OCI-LY1 (cell line): ENCODE results near the gene SOX2.
A peak's percentile ranks its signal among the peaks of the same experiment; 100 is the strongest.

Source experiments
- H2AFZ ChIP-seq: fragments of 200-600 bp; sonication (generic), shearing (Covaris generic); 2 replicates; pipeline ENCODE4 v1.6.0; 2014; ENCODE audit warnings: antibody characterized with exemption, mild to moderate bottlenecking, low read length
- H3F3A ChIP-seq: fragments of 200-600 bp; sonication (generic), shearing (Covaris generic); 2 replicates; pipeline ENCODE4 v1.6.0; 2014; ENCODE audit warnings: mild to moderate bottlenecking, antibody characterized with exemption, low read length, moderate library complexity; ENCODE audit not compliant: insufficient read depth
- H3K27ac ChIP-seq: fragments of 200-600 bp; sonication (generic); 2 replicates; pipeline ENCODE4 v1.5.1; 2014; ENCODE audit warnings: low read length, mixed run types, mild to moderate bottlenecking, low read depth; ENCODE audit not compliant: poor library complexity, severe bottlenecking
- H3K27me3 ChIP-seq: fragments of 200-600 bp; sonication (generic); 2 replicates; pipeline ENCODE4 v1.6.0; 2014; ENCODE audit warnings: antibody characterized with exemption, mild to moderate bottlenecking, low read length, moderate library complexity; ENCODE audit not compliant: insufficient read depth
- H3K36me3 ChIP-seq: fragments of 200-600 bp; sonication (generic); 2 replicates; pipeline ENCODE4 v1.6.1; 2014; ENCODE audit warnings: mild to moderate bottlenecking, antibody characterized with exemption, low read length, moderate library complexity, mixed read lengths; ENCODE audit not compliant: insufficient read depth
- H3K4me1 ChIP-seq: fragments of 200-600 bp; sonication (generic); 2 replicates; pipeline ENCODE4 v1.5.1; 2014; ENCODE audit warnings: mild to moderate bottlenecking, low read length, moderate library complexity; ENCODE audit not compliant: insufficient read depth, severe bottlenecking
- H3K4me2 ChIP-seq: fragments of 200-600 bp; sonication (generic), shearing (Covaris generic); 2 replicates; pipeline ENCODE4 v1.6.1; 2014; ENCODE audit warnings: low read length
- H3K4me3 ChIP-seq: fragments of 200-600 bp; sonication (generic); 2 replicates; pipeline ENCODE4 v1.5.1; 2014; ENCODE audit warnings: low read length, low read depth, mild to moderate bottlenecking, mixed read lengths; ENCODE audit not compliant: poor library complexity, severe bottlenecking
- H3K79me2 ChIP-seq: fragments of 200-600 bp; shearing (Covaris generic); 2 replicates; pipeline ENCODE4 v1.6.1; 2016; ENCODE audit warnings: mixed run types, low read length, mixed read lengths; ENCODE audit not compliant: insufficient read depth
- H3K9ac ChIP-seq: fragments of 200-600 bp; sonication (generic), shearing (Covaris generic); 2 replicates; pipeline ENCODE4 v1.6.1; 2014; ENCODE audit warnings: mild to moderate bottlenecking, low read length, mixed read lengths
- H3K9me2 ChIP-seq: fragments of 200-600 bp; sonication (generic), shearing (Covaris generic); 2 replicates; pipeline ENCODE4 v1.6.1; 2014; ENCODE audit warnings: low read depth, mild to moderate bottlenecking, low read length, mixed read lengths
- H3K9me3 ChIP-seq: fragments of 200-600 bp; shearing (Covaris generic); 2 replicates; pipeline ENCODE4 v1.6.1; 2014; ENCODE audit warnings: low read length, mixed read lengths
- H4K20me1 ChIP-seq: fragments of 200-600 bp; sonication (generic), shearing (Covaris generic); 2 replicates; pipeline ENCODE4 v1.6.0; 2016; ENCODE audit warnings: mild to moderate bottlenecking, low read length; ENCODE audit not compliant: insufficient read depth
- CTCF ChIP-seq: fragments of 200-600 bp; sonication (generic), shearing (Covaris generic); IDR thresholded peaks from 2 replicates; pipeline ENCODE4 v1.5.1; 2017; ENCODE audit warnings: mild to moderate bottlenecking, antibody characterized with exemption, low read length, moderate library complexity, mixed read lengths
- EZH2 ChIP-seq: fragments of 200-600 bp; sonication (generic), shearing (Covaris generic); IDR thresholded peaks from 2 replicates; pipeline ENCODE4 v1.8.0; 2017; ENCODE audit warnings: borderline replicate concordance, mixed run types, mild to moderate bottlenecking, antibody characterized with exemption, low read length, moderate library complexity, mixed read lengths

The SOX2 gene

DNA sequence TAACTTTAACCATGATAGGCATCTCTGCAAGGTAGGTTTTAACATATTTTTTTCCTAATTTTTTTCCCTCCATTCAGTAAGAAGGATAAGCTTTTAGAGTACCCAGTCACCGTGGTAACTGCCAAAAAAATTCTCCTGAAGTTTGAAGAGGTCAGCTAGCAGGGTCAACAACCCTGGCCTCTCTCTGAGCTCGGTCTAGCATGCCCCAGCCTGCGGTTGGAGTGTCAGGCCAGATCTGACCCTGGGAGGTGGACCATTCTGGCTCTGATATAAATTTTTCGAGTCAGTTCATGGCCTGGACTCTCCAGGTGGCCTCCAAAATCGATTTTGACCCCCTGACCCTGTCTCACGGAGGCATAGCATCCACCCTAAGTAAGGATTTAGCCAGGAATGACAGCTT is 29.7 kb downstream of the SOX2 start:
- Histone ChIP-seq H3K9me2 (no peaks in the 10 kb centered on the region), H3K4me1 (peaks cover 81% of the 10 kb centered on the region), H3K9me3 (0 out of 2 replicates have a peak, but pooled peaks cover 2% of the 10 kb centered on the region), H3K27me3 (no peaks in the 10 kb centered on the region), H3F3A (0 out of 2 replicates have a peak, but pooled peaks cover 6% of the 10 kb centered on the region), H3K4me2 (no peak overlapping the region), H2AFZ (no peak overlapping the region), H3K79me2 (peaks cover 25% of the 10 kb centered on the region), H3K36me3 (peaks cover 47% of the 10 kb centered on the region), H3K4me3 (no peak overlapping the region), H4K20me1 (no peaks in the 10 kb centered on the region), H3K9ac (no peak overlapping the region), H3K27ac (peak overlapping the region; percentile 65)
- TF ChIP-seq CTCF (no peak), EZH2 (no peak)

DNA sequence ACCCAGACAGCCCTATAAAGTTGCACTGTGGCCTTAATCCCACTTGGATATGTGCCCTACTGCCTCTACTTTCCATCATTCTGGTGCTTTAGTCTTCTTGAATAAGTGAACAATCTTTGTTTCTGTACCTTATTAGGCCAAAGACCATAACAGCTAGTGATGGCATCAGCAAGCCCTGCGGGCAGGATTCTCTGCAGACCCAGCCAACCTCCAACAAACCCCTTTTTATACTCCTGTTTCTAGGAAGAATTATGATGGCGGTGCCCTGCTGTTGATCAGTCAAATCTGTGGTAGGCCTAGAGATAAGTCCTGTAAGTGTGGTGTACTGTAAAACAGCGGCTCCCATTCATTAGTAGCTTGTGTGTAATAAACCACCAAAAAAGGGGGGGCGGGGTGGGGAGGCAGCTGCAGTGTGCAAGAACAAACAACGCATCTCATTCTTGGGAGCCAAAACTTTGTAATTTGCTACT is 40.5 kb downstream of the SOX2 start:
- Histone ChIP-seq H3F3A (0 out of 2 replicates have a peak, but pooled peaks cover under 1% of the 10 kb centered on the region), H3K4me2 (no peak overlapping the region), H2AFZ (no peak overlapping the region), H3K27ac (peak overlapping the region; percentile 69), H3K79me2 (no peaks in the 10 kb centered on the region), H3K9me3 (no peaks in the 10 kb centered on the region), H3K27me3 (no peaks in the 10 kb centered on the region), H3K9me2 (no peaks in the 10 kb centered on the region), H3K36me3 (no peaks in the 10 kb centered on the region), H3K4me3 (no peak overlapping the region), H3K4me1 (peaks cover 73% of the 10 kb centered on the region), H3K9ac (no peak overlapping the region), H4K20me1 (no peaks in the 10 kb centered on the region)
- TF ChIP-seq EZH2: no peak
- no peak for TF ChIP-seq CTCF

DNA sequence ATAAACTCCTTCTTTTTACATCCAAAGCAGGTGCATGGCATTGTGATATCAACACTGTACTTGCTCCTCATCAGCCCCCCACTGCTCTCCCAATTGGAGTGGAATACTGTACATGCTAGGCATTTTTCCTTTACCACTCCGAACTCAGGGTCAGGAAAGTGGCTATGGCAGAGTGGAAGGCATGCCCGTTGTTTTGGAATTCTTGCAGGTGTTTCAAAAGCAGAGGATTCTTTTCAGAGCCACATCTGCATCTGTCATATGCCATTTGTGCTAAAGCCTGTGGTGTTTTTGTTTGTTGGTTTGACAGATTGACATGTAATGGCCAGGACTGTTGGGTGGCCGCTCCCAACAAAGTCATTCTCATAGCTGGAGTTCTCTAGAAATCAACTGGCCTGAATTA is 41.7 kb downstream of the SOX2 start:
- Histone ChIP-seq H2AFZ (no peak overlapping the region), H3F3A (0 out of 2 replicates have a peak, but pooled peaks cover 7% of the 10 kb centered on the region), H3K9me2 (no peaks in the 10 kb centered on the region), H3K4me1 (peaks cover 84% of the 10 kb centered on the region), H3K9me3 (no peaks in the 10 kb centered on the region), H4K20me1 (no peaks in the 10 kb centered on the region), H3K27ac (peak overlapping the region; percentile 69), H3K9ac (no peak overlapping the region), H3K36me3 (no peaks in the 10 kb centered on the region), H3K4me3 (no peak overlapping the region), H3K27me3 (no peaks in the 10 kb centered on the region), H3K4me2 (no peak overlapping the region), H3K79me2 (no peaks in the 10 kb centered on the region)
- TF ChIP-seq EZH2: no peak
- no peak for TF ChIP-seq CTCF
